ENCODE data around the gene SMIM5. TPM values are rescaled to one million over a fixed set of nuclear protein-coding genes. Genes with fewer than 3 reads are reported as not detected.

The SMIM5 gene
- total and polyA plus RNA-seq, 8 donors = 0.58 to 29.5 (median 7.9) TPM; not detected in 2

DNA sequence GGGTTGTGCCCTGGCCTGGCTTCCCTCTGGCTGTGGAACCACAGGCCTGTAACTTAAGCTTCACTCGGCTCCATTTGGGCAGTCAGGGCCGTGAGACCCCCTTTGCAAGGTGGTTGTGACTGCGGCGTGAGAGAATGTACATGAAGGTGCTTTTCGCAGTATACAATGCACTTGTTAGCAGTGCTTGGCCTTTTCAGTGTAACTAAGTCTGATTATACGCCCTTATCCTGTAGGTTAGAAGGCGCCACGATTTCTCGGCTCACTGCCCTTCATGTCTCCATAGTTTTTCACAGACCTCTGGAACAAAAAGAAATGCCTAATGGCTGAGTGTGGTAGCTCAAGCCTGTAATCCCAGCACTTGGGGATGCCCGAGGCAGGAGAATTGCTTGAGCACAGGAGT lies 47.2 kb downstream of the SMIM5 start:
- Histone ChIP-seq H3K27ac (peak overlapping the region; percentile 52 to 83 (median 71)), H3K4me1 (peaks cover 36 to 70% (median 47%) of the 10 kb centered on the region in 4 donors), H3K36me3 (peaks cover 4 to 56% (median 44%) of the 10 kb centered on the region in 4 donors), H3K4me3 (no peak overlapping the region), H3K9me3 (no peaks in the 10 kb centered on the region), H3K27me3 (no peaks in the 10 kb centered on the region)
- intact Hi-C loops (cut with DNase I; ENCODE audit: low total_unique reads) = no loop called here
- TF ChIP-seq EP300 (IDR thresholded peaks at IDR 0.05) (no peak), POLR2AphosphoS5 (IDR thresholded peaks at IDR 0.05) (no peak), POLR2A (IDR thresholded peaks at IDR 0.05) (no peak)
- TF ChIP-seq, protein P1, sequence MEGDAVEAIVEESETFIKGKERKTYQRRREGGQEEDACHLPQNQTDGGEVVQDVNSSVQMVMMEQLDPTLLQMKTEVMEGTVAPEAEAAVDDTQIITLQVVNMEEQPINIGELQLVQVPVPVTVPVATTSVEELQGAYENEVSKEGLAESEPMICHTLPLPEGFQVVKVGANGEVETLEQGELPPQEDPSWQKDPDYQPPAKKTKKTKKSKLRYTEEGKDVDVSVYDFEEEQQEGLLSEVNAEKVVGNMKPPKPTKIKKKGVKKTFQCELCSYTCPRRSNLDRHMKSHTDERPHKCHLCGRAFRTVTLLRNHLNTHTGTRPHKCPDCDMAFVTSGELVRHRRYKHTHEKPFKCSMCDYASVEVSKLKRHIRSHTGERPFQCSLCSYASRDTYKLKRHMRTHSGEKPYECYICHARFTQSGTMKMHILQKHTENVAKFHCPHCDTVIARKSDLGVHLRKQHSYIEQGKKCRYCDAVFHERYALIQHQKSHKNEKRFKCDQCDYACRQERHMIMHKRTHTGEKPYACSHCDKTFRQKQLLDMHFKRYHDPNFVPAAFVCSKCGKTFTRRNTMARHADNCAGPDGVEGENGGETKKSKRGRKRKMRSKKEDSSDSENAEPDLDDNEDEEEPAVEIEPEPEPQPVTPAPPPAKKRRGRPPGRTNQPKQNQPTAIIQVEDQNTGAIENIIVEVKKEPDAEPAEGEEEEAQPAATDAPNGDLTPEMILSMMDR (IDR thresholded peaks at IDR 0.05) = no peak
- WGBS, 5 donors = 77 to 88% (median 81%) methylated on average over 10 of the region's 10 CpGs
- no peak for DNase-seq

DNA sequence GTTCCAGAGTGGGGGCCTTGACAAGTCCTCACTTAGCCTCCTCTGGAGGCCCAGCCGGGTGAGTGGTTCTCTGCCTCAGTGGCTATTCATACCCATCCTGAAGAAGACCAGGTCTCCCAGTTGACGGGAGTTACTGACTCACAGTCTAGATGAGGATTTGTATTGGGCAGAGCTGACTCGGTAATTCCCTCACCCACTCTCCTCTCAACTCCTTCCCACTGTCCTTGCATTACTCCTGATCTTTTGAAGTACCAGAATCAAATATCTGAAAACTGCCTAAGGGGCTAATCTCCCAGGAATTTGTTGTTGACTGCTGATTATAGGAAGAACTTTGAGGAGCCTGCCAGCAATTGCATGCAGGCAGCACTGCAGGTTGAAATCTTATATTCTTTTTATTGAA lies 48.1 kb downstream of the SMIM5 start:
- Histone ChIP-seq H3K4me1 (peaks cover 42 to 75% (median 55%) of the 10 kb centered on the region in 4 donors), H3K4me3 (no peak overlapping the region), H3K27ac (peak overlapping the region; percentile 21 to 83 (median 65)), H3K27me3 (no peaks in the 10 kb centered on the region), H3K36me3 (peaks cover 4 to 48% (median 35%) of the 10 kb centered on the region in 4 donors), H3K9me3 (no peaks in the 10 kb centered on the region)
- DNase-seq = no peak
- intact Hi-C loops (cut with DNase I; ENCODE audit: low total_unique reads) = no loop called here
- WGBS, 5 donors = 61 to 83% (median 73%) methylated on average over 3 of the region's 3 CpGs
- TF ChIP-seq POLR2A (IDR thresholded peaks at IDR 0.05) = no peak
- TF ChIP-seq EP300 (IDR thresholded peaks at IDR 0.05) = no peak
- TF ChIP-seq, protein P1 (IDR thresholded peaks at IDR 0.05) = no peak
- TF ChIP-seq POLR2AphosphoS5 (IDR thresholded peaks at IDR 0.05) = no peak

DNA sequence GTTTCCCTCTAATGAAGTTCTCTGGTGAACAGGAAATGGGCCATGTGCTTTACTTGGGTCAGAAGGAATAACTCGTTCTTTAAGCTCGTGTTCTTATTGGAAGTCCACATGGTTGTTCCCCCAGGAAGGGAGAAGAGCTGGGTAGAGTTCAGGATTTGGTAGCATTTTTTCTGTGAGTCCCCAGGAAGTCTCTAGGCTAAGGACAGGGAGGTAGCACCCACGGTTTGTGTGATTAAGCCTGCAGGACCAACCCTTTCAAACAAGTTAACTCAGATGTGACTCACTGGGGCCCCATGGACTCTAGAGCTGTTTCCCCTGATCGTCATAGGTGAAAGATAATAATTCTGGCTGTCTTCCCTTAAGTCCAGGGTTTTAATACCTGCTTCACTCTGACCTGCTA lies 50.3 kb downstream of the SMIM5 start:
- 39 to 57% (median 46%) methylated on average over 4 of the region's 4 CpGs for WGBS, 5 donors
- Histone ChIP-seq H3K9me3 (no peaks in the 10 kb centered on the region), H3K4me3 (no peak overlapping the region), H3K36me3 (peaks cover 3 to 32% (median 21%) of the 10 kb centered on the region in 4 donors), H3K4me1 (peaks cover 54 to 97% (median 75%) of the 10 kb centered on the region in 4 donors), H3K27ac (peak overlapping the region; percentile 65 to 89 (median 79)), H3K27me3 (no peaks in the 10 kb centered on the region)
- intact Hi-C loops (cut with DNase I; ENCODE audit: low total_unique reads) = no loop called here
- peak; percentile 56 to 80 for DNase-seq
- no peak for TF ChIP-seq EP300 (IDR thresholded peaks at IDR 0.05)
- peak in 2 of 3 donors; percentile 25 to 46 for TF ChIP-seq POLR2AphosphoS5 (IDR thresholded peaks at IDR 0.05)

DNA sequence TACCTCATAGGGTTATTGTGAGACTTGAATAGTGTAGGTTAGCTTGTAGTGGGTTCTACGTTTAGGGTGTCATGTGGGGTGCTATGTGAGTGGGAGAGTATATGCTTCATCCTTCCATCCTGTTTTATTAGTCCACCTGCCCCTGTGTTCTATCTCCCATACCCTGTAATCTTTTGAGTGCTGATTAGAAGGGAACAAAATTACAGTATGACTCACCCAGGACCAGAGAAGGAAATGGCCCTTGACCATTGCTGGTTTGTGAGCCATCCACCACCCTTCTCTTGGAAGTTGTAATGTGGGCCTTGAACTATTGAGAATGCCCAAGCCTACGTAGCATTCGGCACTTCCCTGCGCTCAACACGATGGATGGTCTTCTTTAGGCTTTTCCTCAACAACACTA lies 51.0 kb downstream of the SMIM5 start:
- H3K9me3 ChIP-seq = no peaks in the 10 kb centered on the region
- DNase-seq = no peak
- H3K4me3 ChIP-seq = no peak overlapping the region
- intact Hi-C loops (cut with DNase I; ENCODE audit: low total_unique reads) = no loop called here
- peak overlapping the region; percentile 42 to 89 (median 79) for H3K27ac ChIP-seq
- H3K4me1 ChIP-seq = peaks cover 59 to 97% (median 78%) of the 10 kb centered on the region in 4 donors
- no peaks in the 10 kb centered on the region for H3K27me3 ChIP-seq
- TF ChIP-seq EP300 (IDR thresholded peaks at IDR 0.05) (no peak), POLR2AphosphoS5 (IDR thresholded peaks at IDR 0.05) (peak in 1 of 3 donors; percentile 26)
- WGBS, 5 donors = 75 to 89% (median 86%) methylated on average over 5 of the region's 5 CpGs
- peaks cover 0 to 26% (median 15%) of the 10 kb centered on the region in 4 donors for H3K36me3 ChIP-seq

DNA sequence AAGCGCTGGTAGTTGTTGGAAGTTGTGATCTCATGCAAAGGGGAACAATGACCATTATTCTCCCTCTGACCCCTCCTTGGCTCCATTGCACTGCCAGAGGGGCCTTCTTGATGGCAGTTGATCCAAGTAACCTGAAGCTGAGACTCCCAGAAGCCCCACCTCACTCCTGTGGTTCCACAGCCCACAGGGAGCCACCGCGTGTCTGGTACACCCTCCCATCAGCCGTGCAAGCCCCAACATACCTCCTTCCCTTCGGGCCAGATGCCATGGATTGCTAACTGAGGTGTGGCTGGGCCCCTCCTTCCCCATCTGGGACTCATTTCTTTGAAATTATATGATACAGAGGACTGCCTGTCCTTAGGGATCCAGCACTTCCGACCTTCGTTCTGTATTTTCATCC lies 51.7 kb downstream of the SMIM5 start:
- Histone ChIP-seq H3K4me3 (no peak overlapping the region), H3K36me3 (peaks cover 0 to 19% (median 13%) of the 10 kb centered on the region in 4 donors), H3K27me3 (no peaks in the 10 kb centered on the region), H3K27ac (peak overlapping the region; percentile 42 to 89 (median 79)), H3K9me3 (no peaks in the 10 kb centered on the region), H3K4me1 (peaks cover 59 to 97% (median 78%) of the 10 kb centered on the region in 4 donors)
- peak; percentile 58 to 63 for DNase-seq
- TF ChIP-seq POLR2A (IDR thresholded peaks at IDR 0.05) = no peak
- peak in 1 of 3 donors; percentile 25 for TF ChIP-seq POLR2AphosphoS5 (IDR thresholded peaks at IDR 0.05)
- WGBS, 5 donors = 44 to 65% (median 47%) methylated on average over 4 to 7 of the region's 7 CpGs
- intact Hi-C loops (cut with DNase I; ENCODE audit: low total_unique reads) = no loop called here

DNA sequence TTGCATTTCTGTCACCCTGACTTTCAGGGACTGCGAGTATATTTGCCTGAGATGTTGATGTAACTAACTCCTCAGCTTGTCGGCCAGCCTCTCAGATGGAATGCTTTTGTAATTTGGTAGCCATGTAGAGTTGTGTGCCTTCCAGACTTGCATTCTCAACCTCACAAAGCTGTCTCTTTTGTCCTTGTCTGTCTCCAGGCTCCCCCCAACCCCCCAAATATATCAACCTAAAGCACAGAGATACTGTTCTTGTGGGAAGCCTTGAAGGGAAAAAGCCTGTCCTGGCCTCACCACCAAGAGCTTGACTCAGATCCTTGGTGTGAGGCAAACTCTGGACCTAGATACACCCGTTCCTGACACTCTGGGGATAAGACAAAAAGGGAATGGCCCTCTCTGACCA lies 52.3 kb downstream of the SMIM5 start:
- H3K36me3 ChIP-seq = peaks cover 0 to 20% (median 12%) of the 10 kb centered on the region in 4 donors
- peaks cover 56 to 97% (median 74%) of the 10 kb centered on the region in 4 donors for H3K4me1 ChIP-seq
- no peak for DNase-seq
- intact Hi-C loops (cut with DNase I; ENCODE audit: low total_unique reads) = no loop called here
- no peaks in the 10 kb centered on the region for H3K9me3 ChIP-seq
- peak overlapping the region in 4 of 5 donors; percentile 65 to 89 (median 81) for H3K27ac ChIP-seq
- H3K27me3 ChIP-seq = no peaks in the 10 kb centered on the region
- no peak for TF ChIP-seq EP300 (IDR thresholded peaks at IDR 0.05)
- TF ChIP-seq POLR2AphosphoS5 (IDR thresholded peaks at IDR 0.05) = no peak
- TF ChIP-seq, protein P1 (IDR thresholded peaks at IDR 0.05) = no peak
- no peak for TF ChIP-seq POLR2A (IDR thresholded peaks at IDR 0.05)
- WGBS, 5 donors = 45 to 57% (median 53%) methylated on average over 3 of the region's 3 CpGs
- no peak overlapping the region for H3K4me3 ChIP-seq
